ENCODE measurements around the gene LYZ.
"Not testable (repeated sequence)": the region's sequence is repeated elsewhere in the genome, so short reads cannot be mapped to it uniquely, and the experiment has no call there.

LYZ gene

DNA sequence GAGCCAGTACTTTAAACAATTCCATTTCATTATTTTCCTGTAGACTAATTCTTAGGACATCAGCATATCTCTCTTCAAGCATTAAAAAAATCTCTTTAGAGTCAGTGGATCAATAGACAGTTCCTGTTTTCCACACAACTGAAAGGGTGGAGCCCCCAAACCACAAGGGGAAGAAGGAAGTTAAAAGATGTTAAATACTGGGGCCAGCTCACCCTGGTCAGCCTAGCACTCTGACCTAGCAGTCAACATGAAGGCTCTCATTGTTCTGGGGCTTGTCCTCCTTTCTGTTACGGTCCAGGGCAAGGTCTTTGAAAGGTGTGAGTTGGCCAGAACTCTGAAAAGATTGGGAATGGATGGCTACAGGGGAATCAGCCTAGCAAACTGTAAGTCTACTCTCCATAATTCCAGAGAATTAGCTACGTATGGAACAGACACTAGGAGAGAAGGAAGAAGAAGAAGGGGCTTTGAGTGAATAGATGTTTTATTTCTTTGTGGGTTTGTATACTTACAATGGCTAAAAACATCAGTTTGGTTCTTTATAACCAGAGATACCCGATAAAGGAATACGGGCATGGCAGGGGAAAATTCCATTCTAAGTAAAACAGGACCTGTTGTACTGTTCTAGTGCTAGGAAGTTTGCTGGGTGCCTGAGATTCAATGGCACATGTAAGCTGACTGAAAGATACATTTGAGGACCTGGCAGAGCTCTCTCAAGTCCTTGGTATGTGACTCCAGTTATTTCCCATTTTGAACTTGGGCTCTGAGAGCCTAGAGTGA is at the start of gene LYZ:
Gene LYZ (plus strand): TSS at position 220 of the 777 bp plus-strand sequence. CDS start 28 bp downstream, at position 248.
- DNase-seq (ENCODE audit: low read depth): no peak

DNA sequence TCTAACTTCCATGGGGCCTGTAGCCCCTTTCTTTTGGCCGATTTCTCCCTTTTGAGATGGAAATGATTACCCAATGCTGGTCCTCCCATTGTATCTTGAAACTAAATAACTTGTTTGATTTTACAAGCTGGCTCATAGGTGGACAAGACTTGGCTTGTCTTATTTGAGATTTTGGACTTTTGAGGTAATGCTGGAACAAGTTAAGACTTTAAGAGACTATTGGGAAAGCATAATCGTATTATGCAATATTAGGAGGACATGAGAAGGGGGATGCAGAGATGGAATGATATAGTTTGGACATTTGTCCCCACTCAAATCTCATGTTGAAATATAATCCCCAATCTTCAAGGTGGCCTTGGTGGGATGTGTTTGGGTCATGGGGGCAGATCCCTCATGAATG is 49.2 kb upstream of the LYZ start:
- no peak for DNase-seq (ENCODE audit: low read depth)

DNA sequence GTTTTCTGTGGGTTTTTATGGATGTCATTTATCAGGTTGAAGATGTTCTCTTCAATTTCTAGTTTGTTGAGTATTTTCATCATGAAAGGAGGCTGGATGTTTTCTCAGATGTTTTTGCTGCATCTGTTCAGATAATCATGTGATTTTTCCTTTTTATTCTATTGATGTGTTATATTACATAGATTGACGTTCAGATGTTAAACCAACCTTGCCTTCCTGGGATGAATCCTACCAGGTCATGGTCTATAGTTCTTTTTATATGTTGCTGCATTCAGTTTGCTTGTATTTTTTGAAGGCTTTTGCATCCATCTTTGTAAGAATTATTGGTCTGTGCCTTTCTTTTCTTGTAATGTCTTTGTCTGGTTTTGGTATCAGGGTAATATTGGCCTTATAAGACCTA is 43.9 kb upstream of the LYZ start:
- no peak for DNase-seq (ENCODE audit: low read depth)

DNA sequence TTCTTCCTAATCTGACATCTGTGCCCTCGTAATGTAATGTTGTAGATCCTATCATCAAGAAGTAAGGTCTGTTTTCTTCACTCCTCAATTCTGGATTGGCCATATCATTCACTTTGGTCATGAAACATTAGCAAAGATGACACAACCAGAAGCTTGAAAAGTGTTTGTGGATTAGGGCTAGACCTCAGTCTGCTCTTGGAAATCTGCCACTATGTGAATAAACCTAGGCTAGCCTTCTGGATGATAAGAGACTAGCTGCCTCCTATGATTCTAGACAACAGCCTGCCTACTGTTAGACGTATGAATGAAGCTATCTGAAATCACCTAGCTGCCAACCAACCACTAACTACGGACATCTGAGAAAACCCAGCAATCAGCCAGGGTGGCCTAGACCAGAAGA is 38.7 kb upstream of the LYZ start:
- DNase-seq (ENCODE audit: low read depth): peak; percentile 41

DNA sequence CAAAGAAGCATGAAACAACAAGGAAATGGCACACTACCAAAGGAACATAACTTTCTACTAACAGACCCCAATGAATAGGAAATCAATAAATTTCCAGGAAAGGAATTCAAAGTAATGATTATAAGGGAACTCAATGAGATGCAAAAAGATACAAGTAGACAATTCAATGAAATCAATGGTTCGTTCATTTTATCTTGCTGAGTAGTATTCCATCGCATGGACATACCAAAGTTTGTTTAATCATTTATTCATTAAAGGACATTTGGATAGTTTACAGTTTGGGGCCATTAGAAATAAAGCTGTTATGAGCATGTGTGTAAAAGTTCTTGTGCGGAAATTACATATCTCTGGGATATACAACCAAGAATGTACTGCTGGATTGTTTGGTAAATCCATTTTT is 35.0 kb upstream of the LYZ start:
- no peak for DNase-seq (ENCODE audit: low read depth)

DNA sequence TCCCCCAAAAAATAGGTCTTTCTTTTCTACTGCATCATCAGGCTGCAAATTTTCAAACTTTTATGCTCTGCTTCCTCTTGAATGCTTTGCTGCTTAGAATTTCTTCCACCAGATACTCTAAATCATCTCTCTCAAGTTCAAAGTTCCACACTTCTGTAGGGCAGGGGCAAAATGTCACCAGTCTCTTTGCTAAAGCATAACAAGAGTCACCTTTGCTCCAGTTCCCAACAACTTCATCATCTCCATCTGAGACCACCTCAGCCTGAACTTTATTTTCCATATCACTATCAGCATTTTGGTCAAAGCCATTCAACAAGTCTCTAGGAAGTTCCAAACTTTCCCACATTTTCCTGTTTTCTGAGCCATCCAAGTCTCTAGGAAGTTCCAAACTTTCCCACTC is 31.4 kb upstream of the LYZ start:
- DNase-seq (ENCODE audit: low read depth): not testable (repeated sequence)

DNA sequence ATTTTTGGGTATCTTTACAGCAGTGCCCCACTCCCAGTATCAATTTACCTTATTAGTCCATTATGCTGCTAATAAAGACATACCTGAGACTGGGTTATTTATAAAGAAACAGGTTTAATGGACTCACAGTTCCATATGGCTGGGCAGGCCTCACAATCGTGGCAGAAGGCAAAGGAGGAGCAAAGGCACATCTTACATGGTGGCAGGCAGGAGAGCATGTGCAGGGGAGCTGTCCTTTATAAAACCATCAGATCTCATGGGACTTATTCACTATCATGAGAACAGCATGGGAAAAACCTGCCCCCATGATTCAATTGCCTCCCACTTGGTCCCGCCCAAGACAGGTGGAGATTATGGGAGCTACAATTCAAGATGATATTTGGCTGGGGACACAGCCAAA is 30.9 kb upstream of the LYZ start:
- not testable (repeated sequence) for DNase-seq (ENCODE audit: low read depth)

DNA sequence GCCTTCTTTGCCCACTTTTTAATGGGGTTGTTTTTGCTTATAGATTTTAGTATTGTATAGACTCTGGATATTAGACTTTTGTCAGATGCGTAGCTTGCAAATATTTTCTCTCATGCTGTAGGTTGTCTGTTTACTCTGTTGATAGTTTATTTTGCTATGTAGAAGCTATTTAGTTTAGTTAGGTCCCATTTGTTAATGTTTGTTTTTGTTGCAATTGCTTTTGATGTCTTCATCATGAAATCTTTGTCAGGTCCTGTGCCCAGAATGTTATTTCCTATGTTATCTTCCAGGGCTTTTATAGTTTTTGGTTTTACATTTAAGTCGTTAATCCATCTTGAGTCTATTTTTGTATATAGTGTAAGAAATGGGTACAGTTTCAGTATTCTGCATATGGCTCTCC is 30.0 kb upstream of the LYZ start:
- DNase-seq (ENCODE audit: low read depth): no peak

DNA sequence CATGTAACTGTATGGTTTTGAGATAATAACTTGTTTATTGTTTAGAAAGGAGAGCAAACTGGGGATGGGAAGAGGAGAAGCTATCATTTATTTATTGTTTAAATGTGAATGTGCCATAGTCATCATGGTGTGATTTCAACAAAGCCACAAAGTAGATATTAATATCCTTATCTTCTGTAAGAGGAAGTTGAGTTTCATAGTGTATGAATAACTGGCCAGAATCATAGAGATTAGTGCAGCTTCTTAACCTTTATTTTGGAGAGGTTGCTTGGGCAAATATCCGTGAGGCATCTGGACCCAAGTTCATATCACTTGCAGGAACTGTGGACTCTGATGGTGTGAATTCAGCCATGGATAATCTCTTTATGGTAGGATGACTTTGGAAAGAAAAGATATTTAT is 26.8 kb upstream of the LYZ start:
- no peak for DNase-seq (ENCODE audit: low read depth)

DNA sequence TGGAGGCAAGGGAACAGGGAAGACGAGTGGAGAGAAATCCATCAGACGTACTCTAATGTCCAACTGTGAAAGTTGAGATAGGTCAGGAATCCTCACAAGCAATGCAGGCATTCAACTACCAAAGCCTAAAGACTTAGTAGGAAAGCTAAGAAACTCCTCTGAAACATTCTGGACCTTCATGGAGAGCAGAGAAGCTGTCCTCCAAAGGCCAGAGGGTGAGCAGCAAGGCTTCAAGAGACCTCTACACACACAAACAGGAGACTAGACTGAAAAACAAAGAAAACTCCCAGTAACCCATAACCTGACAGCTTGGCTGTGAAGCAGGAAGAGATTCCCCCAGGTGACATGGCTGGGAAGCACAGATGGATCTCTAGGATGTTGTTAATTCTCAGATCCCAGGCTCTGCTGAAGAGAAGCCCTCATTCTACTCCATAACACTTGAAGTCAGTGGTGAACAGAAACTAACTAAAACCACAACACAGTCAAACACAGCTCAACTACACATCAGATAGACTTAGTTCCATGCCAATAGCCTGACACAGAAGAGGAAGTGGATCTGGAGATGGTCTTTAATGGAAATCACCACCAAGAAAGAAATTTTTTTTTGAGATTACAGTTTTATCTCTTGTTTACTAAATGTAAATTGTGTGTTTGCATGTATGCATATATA is 23.2 kb upstream of the LYZ start:
- DNase-seq (ENCODE audit: low read depth): no peak

DNA sequence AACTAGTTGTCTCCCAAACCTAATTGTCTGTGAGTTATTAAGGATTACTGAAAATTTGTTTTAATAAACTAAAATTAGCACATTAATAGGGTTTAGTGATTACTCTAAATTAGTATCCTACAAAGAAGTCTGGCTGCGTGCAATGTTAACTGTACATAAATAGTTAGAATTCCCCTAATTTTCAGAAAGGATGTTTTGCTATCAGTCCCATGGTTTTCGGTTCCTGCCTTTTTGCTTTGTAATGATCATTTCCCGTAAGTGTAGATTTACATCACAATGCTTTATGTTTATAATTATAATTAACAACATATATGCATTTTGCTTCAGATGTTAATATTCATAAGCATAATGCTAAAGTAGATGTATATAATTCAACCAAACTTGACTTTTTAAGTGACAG is 19.8 kb upstream of the LYZ start:
- no peak for DNase-seq (ENCODE audit: low read depth)

DNA sequence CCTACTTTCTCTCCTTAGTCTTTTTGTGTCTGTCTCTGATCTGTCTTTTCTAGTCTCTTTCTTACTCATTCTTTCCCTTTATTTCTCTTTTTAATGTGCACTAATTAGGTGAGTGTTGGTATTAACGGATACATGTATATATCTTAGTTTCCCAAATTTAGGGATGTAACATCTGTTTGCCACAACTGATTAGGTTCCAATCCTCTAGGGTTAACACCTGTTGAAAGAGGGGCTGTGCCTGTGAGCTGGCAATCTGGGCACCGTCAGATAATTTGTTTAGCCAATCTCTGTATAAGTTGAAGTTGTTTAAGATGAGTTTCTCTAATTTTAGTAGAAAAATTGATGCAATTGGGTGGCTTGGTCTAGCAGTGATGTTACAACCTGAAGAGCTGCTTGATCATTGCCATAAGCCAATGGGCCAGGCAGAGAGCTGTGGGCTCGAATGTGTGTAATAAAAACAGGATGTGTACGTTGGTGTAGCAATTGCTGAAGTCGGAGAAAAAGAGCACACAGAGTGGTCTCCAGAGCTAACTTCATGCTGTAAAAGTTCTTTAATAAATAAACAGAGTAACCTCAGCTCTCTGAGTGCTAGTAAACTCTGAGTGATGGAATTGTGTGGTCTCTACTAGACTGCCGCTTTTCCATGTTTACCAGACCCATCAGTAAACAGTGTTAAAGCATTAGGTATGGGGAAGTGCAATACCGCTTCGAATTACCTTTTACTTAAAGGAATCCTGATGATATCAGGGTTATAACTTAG is 18.3 kb upstream of the LYZ start:
- DNase-seq (ENCODE audit: low read depth): no peak

DNA sequence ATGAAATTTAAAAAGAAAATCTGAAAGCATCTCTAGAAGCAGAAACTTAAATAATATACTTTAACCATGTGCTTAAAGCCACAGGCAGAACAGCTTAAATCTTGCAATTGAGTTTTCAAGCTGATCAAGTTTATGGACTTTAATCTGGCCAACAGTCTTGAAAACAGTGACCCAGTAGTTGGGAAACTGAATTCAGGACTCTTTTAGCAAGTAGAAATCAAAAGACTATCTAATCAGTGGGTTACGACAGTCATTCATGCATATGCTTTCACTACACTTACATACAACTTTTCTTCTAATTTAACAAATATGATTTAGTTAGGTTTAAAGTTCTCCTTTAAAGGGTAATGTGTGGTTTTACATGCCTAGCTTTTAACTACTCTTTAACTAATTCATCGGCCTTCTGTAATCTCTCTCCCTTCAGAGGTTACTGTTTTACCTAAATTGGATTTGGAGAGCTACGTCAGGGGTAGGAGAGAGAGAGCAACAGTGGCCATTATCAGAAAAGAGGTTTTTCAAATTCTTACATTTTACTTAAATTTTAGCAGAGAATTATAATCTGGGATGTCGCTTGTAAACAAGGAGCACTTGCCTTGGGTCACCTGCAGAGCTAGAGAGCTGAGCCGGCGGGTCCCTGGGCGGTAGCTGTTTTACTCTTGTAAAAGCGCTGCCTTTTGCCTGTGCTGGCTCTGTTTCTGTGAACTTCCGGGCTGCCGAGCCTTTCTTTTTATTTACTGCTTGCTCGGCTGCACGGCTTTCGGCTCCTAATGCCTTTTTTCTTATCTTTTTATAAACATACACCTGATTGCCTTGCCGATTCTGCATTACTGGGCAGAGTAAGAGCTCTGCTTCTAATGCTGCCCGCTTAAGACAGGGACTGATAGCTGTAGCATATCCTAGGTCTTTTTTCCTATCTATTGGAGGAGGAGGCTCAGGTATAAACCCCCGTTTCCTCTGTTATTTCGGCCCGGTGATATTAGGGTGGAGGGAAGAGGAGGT is 17.4 kb upstream of the LYZ start:
- DNase-seq (ENCODE audit: low read depth): no peak

DNA sequence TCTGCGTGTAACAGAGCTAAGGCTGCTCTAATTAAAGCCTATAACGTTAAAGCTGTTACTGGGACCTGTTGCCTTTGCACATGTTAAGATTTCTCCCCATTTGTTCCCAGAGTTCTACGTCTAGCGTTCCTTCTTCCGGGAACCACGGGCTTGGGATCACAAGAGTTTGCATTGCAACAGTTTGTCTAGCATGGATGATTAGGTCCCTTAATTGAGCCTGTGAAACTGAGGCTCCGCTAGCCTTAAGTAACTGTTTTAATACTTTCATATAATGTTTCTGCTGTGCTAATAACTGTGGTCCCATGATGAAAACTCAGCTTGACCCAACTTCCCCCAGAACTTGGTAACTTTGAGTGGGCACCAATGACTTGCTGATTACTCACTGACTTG is 16.7 kb upstream of the LYZ start:
- DNase-seq (ENCODE audit: low read depth): no peak

DNA sequence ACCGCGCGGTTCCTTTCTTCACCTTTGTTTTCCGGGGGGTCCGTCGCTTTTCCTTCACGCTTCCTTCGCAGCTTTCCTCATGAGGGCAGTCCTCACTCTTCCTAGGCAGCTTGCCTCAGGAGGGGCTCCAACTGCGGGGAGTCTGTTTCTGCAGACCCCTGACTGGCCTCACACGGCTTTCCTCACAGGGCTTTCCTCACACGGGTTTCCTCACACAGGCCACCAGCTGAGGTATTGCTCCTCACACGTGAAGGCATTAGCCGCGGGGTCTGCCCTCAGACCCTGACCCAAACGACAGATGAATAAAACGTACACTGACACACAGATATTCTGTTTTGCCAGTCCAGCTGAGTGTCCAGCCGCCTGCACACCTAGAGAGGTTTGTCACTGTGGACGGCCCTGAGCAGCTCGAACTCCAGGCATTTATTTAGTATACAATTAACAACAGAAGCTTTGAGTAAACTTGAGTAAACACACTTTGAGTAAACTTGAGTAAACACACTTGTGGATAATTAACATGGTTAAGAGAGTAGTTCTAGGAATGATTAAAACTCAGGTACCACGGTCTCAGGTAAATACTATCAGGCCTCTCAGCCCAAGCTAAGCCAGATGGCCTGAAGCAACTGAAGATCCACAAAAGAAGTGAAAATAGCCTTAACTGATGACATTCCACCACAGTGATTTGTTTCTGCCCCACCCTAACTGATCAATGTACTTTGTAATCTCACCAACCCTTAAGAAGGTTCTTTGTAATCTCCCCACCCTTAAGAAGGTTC is 16.1 kb upstream of the LYZ start:
- no peak for DNase-seq (ENCODE audit: low read depth)

DNA sequence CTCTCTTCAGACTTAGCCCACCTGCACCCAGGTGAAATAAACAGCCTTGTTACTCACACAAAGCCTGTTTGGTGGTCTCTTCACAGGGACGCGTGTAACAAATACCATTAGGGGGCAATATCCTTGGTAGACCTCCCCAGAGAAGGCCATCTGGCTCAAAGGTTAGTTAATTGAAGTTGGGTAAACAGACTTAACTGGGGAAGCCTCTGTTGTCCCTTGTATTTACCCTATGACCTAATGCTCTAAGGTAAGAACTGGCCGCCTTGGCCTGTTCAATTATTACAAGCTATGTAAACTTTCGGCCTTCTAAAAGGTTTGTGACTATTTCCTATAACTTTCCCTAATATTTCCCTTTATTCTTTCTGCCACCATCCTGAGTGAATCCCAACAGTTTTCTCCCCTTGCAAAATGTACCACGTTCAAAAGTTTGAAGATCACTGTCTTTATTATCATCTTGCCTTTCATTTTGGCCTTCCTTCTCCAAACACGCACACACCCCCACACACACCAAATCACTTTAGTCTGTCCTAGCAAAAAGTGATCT is 15.3 kb upstream of the LYZ start:
- DNase-seq (ENCODE audit: low read depth): no peak

DNA sequence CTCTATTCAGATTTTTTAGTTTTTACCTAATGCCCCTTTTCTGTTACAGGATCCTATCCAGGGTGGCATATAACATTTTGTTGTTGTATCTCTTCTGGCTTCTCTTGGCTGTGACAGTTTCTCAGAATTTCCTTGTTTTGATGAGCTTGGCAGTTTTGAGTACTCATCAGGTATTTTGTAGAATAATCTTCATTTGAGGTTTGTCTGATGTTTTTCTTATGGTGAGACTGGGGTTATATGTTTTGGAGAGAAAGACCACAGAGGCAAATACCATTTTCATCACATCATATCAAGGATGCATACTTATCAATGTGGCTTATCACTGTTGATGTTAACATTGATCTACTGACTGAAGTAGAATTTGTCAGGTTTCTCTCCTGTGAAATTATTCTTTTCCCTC is 14.0 kb upstream of the LYZ start:
- no peak for DNase-seq (ENCODE audit: low read depth)

DNA sequence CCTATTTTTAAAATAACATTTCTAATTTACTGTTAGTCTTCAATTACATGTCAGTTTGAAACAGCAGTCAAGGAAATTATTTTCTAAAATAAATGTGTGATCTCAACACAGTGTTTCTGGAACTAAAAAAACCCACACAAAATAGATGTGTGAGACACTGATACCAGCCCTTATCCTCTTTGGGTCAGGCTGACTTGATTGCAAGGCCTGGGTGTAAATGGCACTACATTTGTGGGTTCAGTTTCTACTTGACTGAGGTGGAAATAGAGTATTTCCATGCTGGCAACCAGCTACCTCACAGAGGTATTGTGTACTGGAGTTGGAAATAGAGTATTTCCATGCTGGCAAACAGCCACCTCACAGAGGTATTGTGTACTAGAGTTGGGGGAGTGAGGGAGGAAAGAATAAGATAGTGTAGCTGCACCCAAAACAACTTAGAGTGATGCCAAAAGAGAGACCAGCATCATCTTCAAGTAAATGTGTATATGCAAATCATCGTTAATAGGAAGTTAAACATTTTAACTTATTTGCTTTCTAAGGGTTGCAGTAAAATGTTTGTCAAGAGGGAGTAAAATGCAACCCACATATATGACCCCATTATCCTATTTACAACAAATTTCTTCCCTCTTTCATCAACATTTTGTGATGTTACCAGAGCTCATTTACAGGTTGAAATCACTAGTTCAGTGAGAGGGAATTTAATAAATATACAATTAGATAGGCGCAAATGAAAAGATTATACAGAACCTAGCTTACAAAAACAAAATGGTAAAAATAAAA is 10.7 kb upstream of the LYZ start:
- no peak for DNase-seq (ENCODE audit: low read depth)

DNA sequence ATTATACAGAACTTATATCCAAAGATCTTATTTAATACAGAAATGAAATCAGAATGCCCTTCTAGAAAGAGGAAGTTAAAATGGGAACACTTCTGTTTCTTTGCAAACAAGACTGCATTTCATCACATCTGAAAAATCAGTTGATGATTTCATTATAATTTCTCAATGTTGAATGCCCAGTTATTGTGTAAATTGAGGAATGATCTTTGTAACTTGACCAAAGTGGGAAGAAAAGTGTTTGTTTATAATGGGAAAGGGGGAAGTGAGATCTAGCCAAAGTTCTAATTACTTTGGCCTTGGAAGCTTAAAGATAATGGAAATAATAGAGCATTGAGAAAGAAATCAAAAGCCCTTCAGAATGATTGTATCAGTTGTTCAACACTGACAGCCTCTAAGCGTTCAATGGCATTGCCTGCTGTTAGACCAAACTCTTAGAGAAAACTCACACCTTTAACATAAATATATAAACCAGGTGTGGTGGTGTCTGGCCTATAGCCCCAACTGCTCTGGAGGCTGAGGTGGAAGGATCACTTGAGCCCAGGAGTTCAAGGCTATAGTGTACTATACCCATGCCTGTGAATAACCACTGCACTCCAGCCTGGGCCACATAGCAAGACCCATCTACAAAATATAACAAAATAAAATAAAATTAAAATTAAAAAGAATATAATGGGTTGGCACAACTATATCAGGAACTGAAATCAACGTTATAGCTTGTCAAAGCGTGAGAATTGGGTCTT is 9.9 kb upstream of the LYZ start:
- DNase-seq (ENCODE audit: low read depth): no peak
